SK-N-SH treated with all-trans-retinoic acid at 6 μM for 48 hours (cell line): ENCODE measurements around the gene MINK1.

Experiments
- ESRRG ChIP-seq: fragments of 250-450 bp; sonication (Bioruptor Pico); IDR thresholded peaks from 2 replicates; pipeline ENCODE4 v1.6.1; 2021; ENCODE audit warnings: mild to moderate bottlenecking
- OSR1 ChIP-seq: fragments of 250-450 bp; sonication (Bioruptor Pico); IDR thresholded peaks from 2 replicates; pipeline ENCODE4 v1.8.0; 2022; ENCODE audit warnings: moderate library complexity, mild to moderate bottlenecking, inconsistent platforms
- POU6F1 ChIP-seq: fragments of 250-450 bp; sonication (Bioruptor Pico); IDR thresholded peaks from 2 replicates; pipeline ENCODE4 v1.8.0; 2021; ENCODE audit warnings: low read depth, mild to moderate bottlenecking, moderate library complexity, borderline replicate concordance
- RARB ChIP-seq: fragments of 250-450 bp; sonication (Bioruptor Pico); IDR thresholded peaks from 2 replicates; pipeline ENCODE4 v1.8.0; 2021; ENCODE audit warnings: mild to moderate bottlenecking, moderate library complexity
- ZNF8 ChIP-seq: fragments of 450-650 bp; formaldehyde crosslinking; IDR thresholded peaks from 2 replicates; pipeline ENCODE4 v1.5.0; 2020; ENCODE audit warnings: mild to moderate bottlenecking, moderate library complexity

- TF ChIP-seq OSR1 (CRISPR knock-in tag) (no peak), ESRRG (CRISPR knock-in tag) (no peak), RARB (CRISPR knock-in tag) (no peak), ZNF8 (CRISPR knock-in tag) (no peak), POU6F1 (CRISPR knock-in tag) (no peak)
Measured at GRCh38 chr17:4908711-4909496, 75.8 kb downstream of the MINK1 start.
